Left lobe of liver (tissue), 2 donors: ENCODE measurements around the gene NFRKB. TPM values are rescaled to one million over a fixed set of nuclear protein-coding genes. Genes with fewer than 3 reads are reported as not detected.
"Not testable (repeated sequence)": the region's sequence is repeated elsewhere in the genome, so short reads cannot be mapped to it uniquely, and the experiment has no call there.

Source experiments
- ATAC-seq: fragments of 200-7000 bp; cut with Tn5 transposase; one replicate; pipeline ENCODE4 v1.9.1; 2020; ENCODE audit warnings: mild to moderate bottlenecking, moderate library complexity
- DNase-seq: peaks from one replicate; pipeline ENCODE4 v3.0.0-alpha.2; 2020; ENCODE audit warnings: low spot score
- total RNA-seq: library from RNA; stranded (reverse); gene quantifications from one replicate; pipeline ENCODE4 v1.2.1, GENCODE V29; 2021
- donor health status: DM: no; HTN: no; CAD: no; lungs with moderate emphysema.
- donor health status: DM: no; HTN: yes; CAD: no.

NFRKB gene
- total RNA-seq, 1 donor from 2014 or later: 10.7 TPM

- no peak for DNase-seq
- peak; percentile 51 for ATAC-seq
These were observed 876 bp downstream of the NFRKB start for GRCh38 chr11:129894278-129895125.

- ATAC-seq: no peak
These were observed 6.9 kb downstream of the NFRKB start for GRCh38 chr11:129888451-129888850.

GRCh38 chr11:129885381-129885780 is 10.0 kb downstream of the NFRKB start:
- ATAC-seq: no peak
- DNase-seq: no peak

More at GRCh38 chr11:129888451-129888850, 6.9 kb downstream of the NFRKB start:
- no peak for DNase-seq

- no peak for ATAC-seq
- DNase-seq: no peak
These were observed 10.8 kb downstream of the NFRKB start for GRCh38 chr11:129884581-129884980.

GRCh38 chr11:129881570-129882170 is 13.7 kb downstream of the NFRKB start:
- DNase-seq (no peak), ATAC-seq (peak; percentile 91)

- DNase-seq (no peak), ATAC-seq (no peak)
These were observed 15.1 kb downstream of the NFRKB start for GRCh38 chr11:129880311-129880710.

- no peak for DNase-seq
- no peak for ATAC-seq
These were observed 23.5 kb downstream of the NFRKB start for GRCh38 chr11:129871914-129872313.

GRCh38 chr11:129868626-129869025 is 26.8 kb downstream of the NFRKB start:
- ATAC-seq, DNase-seq: not testable (repeated sequence)

GRCh38 chr11:129866311-129866710 is 29.1 kb downstream of the NFRKB start:
- DNase-seq (no peak), ATAC-seq (no peak)

- no peak for DNase-seq
These were observed 29.7 kb downstream of the NFRKB start for GRCh38 chr11:129865701-129866100.

GRCh38 chr11:129864811-129865210 is 30.6 kb downstream of the NFRKB start:
- peak; percentile 56 for DNase-seq
- peak; percentile 87 for ATAC-seq

More at GRCh38 chr11:129865701-129866100, 29.7 kb downstream of the NFRKB start:
- no peak for ATAC-seq

- peak; percentile 30 for ATAC-seq
- no peak for DNase-seq
These were observed 33.5 kb downstream of the NFRKB start for GRCh38 chr11:129861702-129862522.

GRCh38 chr11:129856036-129856435 is 39.3 kb downstream of the NFRKB start:
- DNase-seq: no peak
- ATAC-seq: no peak

GRCh38 chr11:129855086-129855485 is 40.3 kb downstream of the NFRKB start:
- ATAC-seq (no peak), DNase-seq (no peak)

GRCh38 chr11:129854232-129854805 is 41.1 kb downstream of the NFRKB start:
- DNase-seq (no peak), ATAC-seq (peak; percentile 11)

- DNase-seq (peak; percentile 92), ATAC-seq (peak; percentile 93)
These were observed 41.7 kb downstream of the NFRKB start for GRCh38 chr11:129853518-129854231.

GRCh38 chr11:129852125-129852740 is 43.1 kb downstream of the NFRKB start:
- ATAC-seq (no peak), DNase-seq (no peak)

- DNase-seq (no peak), ATAC-seq (no peak)
These were observed 45.8 kb downstream of the NFRKB start for GRCh38 chr11:129849447-129850130.

GRCh38 chr11:129847361-129847760 is 48.0 kb downstream of the NFRKB start:
- ATAC-seq: not testable (repeated sequence)

More at GRCh38 chr11:129847361-129847760, 48.0 kb downstream of the NFRKB start:
- not testable (repeated sequence) for DNase-seq
